ENCODE data around the gene SPTBN1. TPM values are rescaled to one million over a fixed set of nuclear protein-coding genes. Genes with fewer than 3 reads are reported as not detected.
A peak's percentile ranks its signal among the peaks of the same experiment; 100 is the strongest.

Gene SPTBN1
- total and polyA plus RNA-seq, 8 donors = 28.7 to 475 (median 193) TPM

- H3K27me3 ChIP-seq = no peaks in the 10 kb centered on the region
- TF ChIP-seq POLR2A (IDR thresholded peaks at IDR 0.05) (no peak), EP300 (IDR thresholded peaks at IDR 0.05) (no peak), CTCF (IDR thresholded peaks at IDR 0.05) (no peak), POLR2AphosphoS5 (IDR thresholded peaks at IDR 0.05) (no peak)
- WGBS, 5 donors = 33 to 51% (median 42%) methylated on average over 5 of the region's 5 CpGs
- H3K4me3 ChIP-seq = no peak overlapping the region
- H3K36me3 ChIP-seq = peaks cover 0 to 17% (median 11%) of the 10 kb centered on the region in 4 donors
- H3K9me3 ChIP-seq = no peaks in the 10 kb centered on the region
- DNase-seq = no peak
- peak overlapping the region; percentile 22 to 81 (median 72) for H3K27ac ChIP-seq
- intact Hi-C loops (cut with DNase I; ENCODE audit: low total_unique reads) = no loop called here
- peaks cover 62 to 97% (median 85%) of the 10 kb centered on the region in 4 donors for H3K4me1 ChIP-seq
These were observed 146.7 kb downstream of the SPTBN1 start for GRCh38 chr2:54602736-54603322.

- Histone ChIP-seq H3K36me3 (peaks cover 0 to 17% (median 11%) of the 10 kb centered on the region in 4 donors), H3K4me1 (peaks cover 62 to 94% (median 82%) of the 10 kb centered on the region in 4 donors), H3K9me3 (no peaks in the 10 kb centered on the region), H3K27ac (peak overlapping the region in 4 of 5 donors; percentile 22 to 81 (median 72)), H3K4me3 (no peak overlapping the region), H3K27me3 (no peaks in the 10 kb centered on the region)
- TF ChIP-seq EP300 (IDR thresholded peaks at IDR 0.05) (no peak), CTCF (IDR thresholded peaks at IDR 0.05) (no peak), POLR2AphosphoS5 (IDR thresholded peaks at IDR 0.05) (no peak), POLR2A (IDR thresholded peaks at IDR 0.05) (no peak)
- intact Hi-C loops (cut with DNase I; ENCODE audit: low total_unique reads) = no loop called here
- DNase-seq = peak in 1 of 2 donors; percentile 58
- WGBS, 5 donors = 51 to 59% (median 57%) methylated on average over 3 of the region's 3 CpGs
These were observed 147.2 kb downstream of the SPTBN1 start for GRCh38 chr2:54603357-54603756.

GRCh38 chr2:54603796-54604195 lies 147.7 kb downstream of the SPTBN1 start:
- whole genome bisulfite sequencing, 5 donors = 58 to 89% (median 81%) methylated on average over 1 of the region's 1 CpG
- intact Hi-C loops (cut with DNase I; ENCODE audit: low total_unique reads) = no loop called here

GRCh38 chr2:54604871-54605270 lies 148.7 kb downstream of the SPTBN1 start:
- Histone ChIP-seq H3K36me3 (peaks cover 0 to 5% (median 2%) of the 10 kb centered on the region in 4 donors), H3K4me3 (no peak overlapping the region), H3K4me1 (peaks cover 47 to 93% (median 76%) of the 10 kb centered on the region in 4 donors), H3K27ac (peak overlapping the region in 3 of 5 donors; percentile 72 to 81 (median 73)), H3K27me3 (no peaks in the 10 kb centered on the region), H3K9me3 (no peaks in the 10 kb centered on the region)
- 41 to 63% (median 55%) methylated on average over 10 of the region's 10 CpGs for WGBS, 5 donors
- intact Hi-C loops (cut with DNase I; ENCODE audit: low total_unique reads) = no loop called here
- peak in 1 of 2 donors; percentile 70 for DNase-seq
- TF ChIP-seq EP300 (IDR thresholded peaks at IDR 0.05) (no peak), CTCF (IDR thresholded peaks at IDR 0.05) (no peak)

More at GRCh38 chr2:54603796-54604195, 147.7 kb downstream of the SPTBN1 start:
- no peaks in the 10 kb centered on the region for H3K27me3 ChIP-seq
- DNase-seq = no peak
- no peak overlapping the region for H3K4me3 ChIP-seq
- H3K36me3 ChIP-seq = peaks cover 0 to 15% (median 11%) of the 10 kb centered on the region in 4 donors
- H3K27ac ChIP-seq = peak overlapping the region in 4 of 5 donors; percentile 22 to 81 (median 72)
- H3K9me3 ChIP-seq = no peaks in the 10 kb centered on the region
- peaks cover 58 to 93% (median 78%) of the 10 kb centered on the region in 4 donors for H3K4me1 ChIP-seq
- no peak for TF ChIP-seq EP300 (IDR thresholded peaks at IDR 0.05)
- no peak for TF ChIP-seq POLR2AphosphoS5 (IDR thresholded peaks at IDR 0.05)
- no peak for TF ChIP-seq POLR2A (IDR thresholded peaks at IDR 0.05)
- TF ChIP-seq CTCF (IDR thresholded peaks at IDR 0.05) = no peak

Data from stomach (tissue), 9 donors.